NCI-H1092 (cell line): ENCODE measurements around the gene VPS29.

Source experiments
- DNase-seq: peaks from one replicate; lab custom pipeline; 2025; lab: John Stamatoyannopoulos, UW

The VPS29 gene

GRCh38 chr12:110444455-110444854 is 57.5 kb downstream of the VPS29 start:
- no peak for DNase-seq
